ENCODE data around the gene WDR75. TPM values are rescaled to one million over a fixed set of nuclear protein-coding genes. Genes with fewer than 3 reads are reported as not detected.
A peak's percentile ranks its signal among the peaks of the same experiment; 100 is the strongest.

The WDR75 gene
- total RNA-seq, 1 donor from 2014 or later = 33.0 TPM

DNA sequence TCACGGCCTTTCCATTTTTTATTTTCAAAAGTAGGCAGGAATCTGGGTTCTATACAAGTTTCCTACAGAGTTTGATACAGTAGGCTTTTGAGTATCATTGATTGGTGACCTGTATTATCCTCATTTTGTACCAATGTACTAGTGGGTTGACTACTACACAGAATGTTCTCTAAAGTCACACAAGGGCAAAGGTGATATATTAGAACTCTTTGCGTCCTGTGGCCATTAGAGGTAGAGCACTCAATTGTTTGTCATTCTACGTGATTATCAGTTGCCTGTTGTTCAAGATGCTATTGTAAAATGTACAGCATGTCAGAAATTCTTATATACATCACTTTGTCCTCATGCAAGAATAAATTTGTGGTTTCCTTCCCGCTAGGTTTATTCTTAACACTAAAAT is 24.8 kb downstream of the WDR75 start:
- TF ChIP-seq, protein P1, sequence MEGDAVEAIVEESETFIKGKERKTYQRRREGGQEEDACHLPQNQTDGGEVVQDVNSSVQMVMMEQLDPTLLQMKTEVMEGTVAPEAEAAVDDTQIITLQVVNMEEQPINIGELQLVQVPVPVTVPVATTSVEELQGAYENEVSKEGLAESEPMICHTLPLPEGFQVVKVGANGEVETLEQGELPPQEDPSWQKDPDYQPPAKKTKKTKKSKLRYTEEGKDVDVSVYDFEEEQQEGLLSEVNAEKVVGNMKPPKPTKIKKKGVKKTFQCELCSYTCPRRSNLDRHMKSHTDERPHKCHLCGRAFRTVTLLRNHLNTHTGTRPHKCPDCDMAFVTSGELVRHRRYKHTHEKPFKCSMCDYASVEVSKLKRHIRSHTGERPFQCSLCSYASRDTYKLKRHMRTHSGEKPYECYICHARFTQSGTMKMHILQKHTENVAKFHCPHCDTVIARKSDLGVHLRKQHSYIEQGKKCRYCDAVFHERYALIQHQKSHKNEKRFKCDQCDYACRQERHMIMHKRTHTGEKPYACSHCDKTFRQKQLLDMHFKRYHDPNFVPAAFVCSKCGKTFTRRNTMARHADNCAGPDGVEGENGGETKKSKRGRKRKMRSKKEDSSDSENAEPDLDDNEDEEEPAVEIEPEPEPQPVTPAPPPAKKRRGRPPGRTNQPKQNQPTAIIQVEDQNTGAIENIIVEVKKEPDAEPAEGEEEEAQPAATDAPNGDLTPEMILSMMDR (IDR thresholded peaks at IDR 0.05; ENCODE audit: unreplicated experiment) = no peak
- Mint-ChIP-seq H3K36me3 (ENCODE audit: low read depth, unreplicated experiment) (peaks cover 15% of the 10 kb centered on the region), H3K9me3 (ENCODE audit: unreplicated experiment) (no peaks in the 10 kb centered on the region), H3K4me1 (ENCODE audit: unreplicated experiment) (no peaks in the 10 kb centered on the region), H3K27me3 (ENCODE audit: unreplicated experiment) (no peaks in the 10 kb centered on the region), H3K27ac (ENCODE audit: unreplicated experiment) (no peak overlapping the region), H3K4me3 (ENCODE audit: unreplicated experiment) (no peak overlapping the region)
- DNase-seq (ENCODE audit: low spot score) = no peak

DNA sequence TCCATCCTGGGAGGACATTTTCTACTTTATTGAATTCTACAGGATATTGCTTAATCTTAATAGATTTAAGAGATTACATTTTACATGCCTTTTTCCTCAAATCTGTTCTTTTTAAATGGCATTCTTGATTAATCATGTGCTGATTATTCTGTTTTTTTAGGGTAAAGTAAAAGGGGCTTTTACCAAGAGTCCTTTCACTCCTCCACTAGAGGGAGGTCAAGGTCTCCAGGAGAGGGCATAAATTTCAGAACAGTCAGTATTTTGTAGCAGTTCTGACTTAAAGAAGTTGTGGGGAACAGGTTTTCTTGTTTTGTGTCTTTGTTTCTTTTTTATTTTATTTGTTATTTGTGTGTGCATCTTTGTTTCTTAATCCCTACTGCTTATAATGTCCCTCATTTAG is 25.4 kb downstream of the WDR75 start:
- TF ChIP-seq, protein P1 (IDR thresholded peaks at IDR 0.05; ENCODE audit: unreplicated experiment) = peak; percentile 66
- no peaks in the 10 kb centered on the region for H3K27me3 Mint-ChIP-seq (ENCODE audit: unreplicated experiment)
- DNase-seq (ENCODE audit: low spot score) = peak; percentile 26

DNA sequence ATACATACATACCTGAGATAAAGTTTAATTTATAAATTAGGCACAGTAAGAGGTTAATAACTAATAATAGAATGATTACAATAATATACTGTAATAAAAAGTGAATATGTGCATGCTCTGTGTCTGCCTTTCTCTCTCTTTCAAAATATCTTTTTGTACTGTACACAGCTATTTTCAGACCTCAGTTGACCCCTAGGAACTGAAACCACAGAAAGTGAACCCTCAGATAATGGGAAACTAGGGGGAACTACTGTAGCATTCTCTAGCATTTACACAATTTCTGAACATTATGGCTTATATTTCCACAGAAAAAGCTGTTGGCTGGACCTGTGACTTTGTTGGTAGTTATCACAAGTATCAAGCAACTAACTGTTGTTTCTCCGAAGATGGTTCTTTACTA is 25.9 kb downstream of the WDR75 start:
- H3K36me3 Mint-ChIP-seq (ENCODE audit: low read depth, unreplicated experiment) = peaks cover 15% of the 10 kb centered on the region
- no peaks in the 10 kb centered on the region for H3K27me3 Mint-ChIP-seq (ENCODE audit: unreplicated experiment)
- no peak overlapping the region for H3K4me3 Mint-ChIP-seq (ENCODE audit: unreplicated experiment)
- no peaks in the 10 kb centered on the region for H3K4me1 Mint-ChIP-seq (ENCODE audit: unreplicated experiment)
- TF ChIP-seq, protein P1 (IDR thresholded peaks at IDR 0.05; ENCODE audit: unreplicated experiment) = no peak
- DNase-seq (ENCODE audit: low spot score) = no peak
- H3K27ac Mint-ChIP-seq (ENCODE audit: unreplicated experiment) = no peak overlapping the region
- no peaks in the 10 kb centered on the region for H3K9me3 Mint-ChIP-seq (ENCODE audit: unreplicated experiment)

More for the DNA sequence above, 25.4 kb downstream of the WDR75 start:
- Mint-ChIP-seq H3K4me1 (ENCODE audit: unreplicated experiment) (no peaks in the 10 kb centered on the region), H3K4me3 (ENCODE audit: unreplicated experiment) (no peak overlapping the region), H3K9me3 (ENCODE audit: unreplicated experiment) (no peaks in the 10 kb centered on the region), H3K27ac (ENCODE audit: unreplicated experiment) (no peak overlapping the region), H3K36me3 (ENCODE audit: low read depth, unreplicated experiment) (peaks cover 15% of the 10 kb centered on the region)

GRCh38 chr2:189467593-189467992 is 26.3 kb downstream of the WDR75 start:
- Mint-ChIP-seq H3K4me1 (ENCODE audit: unreplicated experiment) (no peaks in the 10 kb centered on the region), H3K27ac (ENCODE audit: unreplicated experiment) (no peak overlapping the region), H3K27me3 (ENCODE audit: unreplicated experiment) (no peaks in the 10 kb centered on the region), H3K9me3 (ENCODE audit: unreplicated experiment) (no peaks in the 10 kb centered on the region), H3K36me3 (ENCODE audit: low read depth, unreplicated experiment) (peaks cover 11% of the 10 kb centered on the region), H3K4me3 (ENCODE audit: unreplicated experiment) (no peak overlapping the region)
- TF ChIP-seq, protein P1 (IDR thresholded peaks at IDR 0.05; ENCODE audit: unreplicated experiment) = no peak
- DNase-seq (ENCODE audit: low spot score) = no peak

GRCh38 chr2:189474526-189474925 is 33.3 kb downstream of the WDR75 start:
- Mint-ChIP-seq H3K36me3 (ENCODE audit: low read depth, unreplicated experiment) (peaks cover 12% of the 10 kb centered on the region), H3K4me1 (ENCODE audit: unreplicated experiment) (no peaks in the 10 kb centered on the region), H3K27ac (ENCODE audit: unreplicated experiment) (no peak overlapping the region), H3K4me3 (ENCODE audit: unreplicated experiment) (no peak overlapping the region), H3K9me3 (ENCODE audit: unreplicated experiment) (no peaks in the 10 kb centered on the region), H3K27me3 (ENCODE audit: unreplicated experiment) (no peaks in the 10 kb centered on the region)
- TF ChIP-seq, protein P1 (IDR thresholded peaks at IDR 0.05; ENCODE audit: unreplicated experiment) = no peak
- no peak for DNase-seq (ENCODE audit: low spot score)
